IMR-90 (cell line): ENCODE results near the gene MINK1. TPM values are rescaled to one million over a fixed set of nuclear protein-coding genes. Genes with fewer than 3 reads are reported as not detected.
A peak's percentile ranks its signal among the peaks of the same experiment; 100 is the strongest.

ENCODE experiments used
- ATAC-seq: fragments of 200-7000 bp; cut with Tn5 transposase; 2 replicates; pipeline ENCODE4 v1.9.1; 2020; ENCODE audit warnings: low read depth, mild to moderate bottlenecking, moderate library complexity
- BruUV-seq: library from RNA; stranded (reverse); fragments of 400-500 nt; replicated peaks from 2 replicates; lab custom pipeline; 2021; lab: Mats Ljungman, UMichigan
- CTCF ChIA-PET: fragments of 300-600 bp; formaldehyde crosslinking; extraction: SDS; loops from one replicate; lab custom pipeline; 2021; ENCODE audit warnings: antibody characterized with exemption; lab: Yijun Ruan, JAX
- POLR2A ChIA-PET: fragments of 300-600 bp; sonication (Branson Sonifier 250); formaldehyde crosslinking; loops from one replicate; lab custom pipeline; 2022; ENCODE audit warnings: antibody characterized with exemption; ENCODE audit not compliant: unreplicated experiment; lab: Charles Lee
- DNase-seq: peaks from one replicate; pipeline ENCODE4 v3.0.0; 2013
- H2AFZ ChIP-seq: replicated peaks from 2 replicates; pipeline ENCODE3; 2013; ENCODE audit warnings: low read length, mild to moderate bottlenecking; ENCODE audit not compliant: poor library complexity
- H2AK5ac ChIP-seq: 2 replicates; pipeline ENCODE4 v1.6.1; 2013; ENCODE audit warnings: low read depth, low read length, inconsistent platforms
- H2AK9ac ChIP-seq: replicated peaks from 2 replicates; pipeline ENCODE3; 2013; ENCODE audit warnings: mild to moderate bottlenecking, low read depth, low read length, moderate library complexity; ENCODE audit not compliant: poor library complexity
- H2BK120ac ChIP-seq: 2 replicates; pipeline ENCODE4 v1.6.1; 2013; ENCODE audit warnings: low read depth, low read length, inconsistent platforms
- H2BK15ac ChIP-seq: 3 replicates; pipeline ENCODE4 v1.6.1; 2013; ENCODE audit warnings: low read depth, low read length, inconsistent platforms
- H2BK20ac ChIP-seq: 2 replicates; pipeline ENCODE4 v1.6.1; 2013; ENCODE audit warnings: low read depth, mild to moderate bottlenecking, inconsistent platforms, low read length, moderate library complexity
- H2BK5ac ChIP-seq: 2 replicates; pipeline ENCODE4 v1.6.1; 2013; ENCODE audit warnings: mild to moderate bottlenecking, low read depth, low read length, inconsistent platforms; ENCODE audit not compliant: poor library complexity, severe bottlenecking
- H3K14ac ChIP-seq: replicated peaks from 2 replicates; pipeline ENCODE4 v1.6.1; 2013; ENCODE audit warnings: low read depth, low read length, inconsistent platforms
- H3K18ac ChIP-seq: 2 replicates; pipeline ENCODE4 v1.6.1; 2013; ENCODE audit warnings: low read depth, low read length, control low read depth
- H3K23ac ChIP-seq: 2 replicates; pipeline ENCODE4 v1.6.1; 2013; ENCODE audit warnings: low read depth, low read length, inconsistent platforms
- H3K27ac ChIP-seq: 2 replicates; pipeline ENCODE4 v1.5.1; 2013; ENCODE audit warnings: mild to moderate bottlenecking, control low read depth, low read length; ENCODE audit not compliant: insufficient read depth
- H3K27me3 ChIP-seq: 2 replicates; pipeline ENCODE4 v1.6.1; 2013; ENCODE audit warnings: low read length; ENCODE audit not compliant: control insufficient read depth, insufficient read depth
- H3K36me3 ChIP-seq: 2 replicates; pipeline ENCODE4 v1.6.1; 2013; ENCODE audit warnings: low read length, mixed read lengths; ENCODE audit not compliant: control insufficient read depth, insufficient read depth
- H3K4ac ChIP-seq: 2 replicates; pipeline ENCODE4 v1.6.1; 2013; ENCODE audit warnings: low read depth, low read length, inconsistent platforms
- H3K4me1 ChIP-seq: 2 replicates; pipeline ENCODE4 v1.6.1; 2013; ENCODE audit warnings: low read length, mixed read lengths; ENCODE audit not compliant: control insufficient read depth, insufficient read depth
- H3K4me2 ChIP-seq: 2 replicates; pipeline ENCODE4 v1.6.1; 2013; ENCODE audit warnings: low read depth, mild to moderate bottlenecking, control low read depth, low read length, moderate library complexity
- H3K4me3 ChIP-seq: 2 replicates; pipeline ENCODE4 v1.5.1; 2013; ENCODE audit warnings: low read depth, mild to moderate bottlenecking, control low read depth, low read length, moderate library complexity; ENCODE audit not compliant: insufficient read depth
- H3K56ac ChIP-seq: 2 replicates; pipeline ENCODE4 v1.6.1; 2013; ENCODE audit warnings: low read length, inconsistent platforms; ENCODE audit not compliant: insufficient read depth; ENCODE audit errors: extremely low read depth
- H3K79me1 ChIP-seq, 2 experiments: 2 replicates each; pipeline ENCODE4 v1.6.1; 2013; ENCODE audit warnings: low read length in 2 of 2, inconsistent platforms in 1 of 2, low read depth in 1 of 2
- H3K9ac ChIP-seq: 2 replicates; pipeline ENCODE4 v1.6.1; 2013; ENCODE audit warnings: low read depth, low read length, control low read depth
- H3K9me1 ChIP-seq: 2 replicates; pipeline ENCODE4 v1.6.1; 2013; ENCODE audit warnings: low read length, inconsistent platforms; ENCODE audit not compliant: insufficient read depth
- H3K9me3 ChIP-seq: 2 replicates; pipeline ENCODE4 v1.6.1; 2013; ENCODE audit warnings: low read length; ENCODE audit not compliant: control insufficient read depth, insufficient read depth
- H4K20me1 ChIP-seq: 2 replicates; pipeline ENCODE4 v1.6.1; 2013; ENCODE audit warnings: low read length, inconsistent platforms; ENCODE audit not compliant: insufficient read depth
- H4K5ac ChIP-seq: 2 replicates; pipeline ENCODE4 v1.6.1; 2013; ENCODE audit warnings: mild to moderate bottlenecking, low read depth, low read length, control low read depth
- H4K8ac ChIP-seq, 2 experiments: 2 replicates each; pipeline ENCODE4 v1.6.1; 2013; ENCODE audit warnings: low read depth in 2 of 2, low read length in 2 of 2, control low read depth in 1 of 2, inconsistent platforms in 1 of 2
- H4K91ac ChIP-seq: 2 replicates; pipeline ENCODE4 v1.6.1; 2013; ENCODE audit warnings: low read depth, low read length, inconsistent platforms; ENCODE audit not compliant: insufficient read depth
- BHLHE40 ChIP-seq: fragments of 150-350 bp; IDR thresholded peaks from 2 replicates; pipeline ENCODE4 v1.6.1; 2016; ENCODE audit warnings: mild to moderate bottlenecking, low read depth, low read length
- CEBPB ChIP-seq: IDR thresholded peaks from 2 replicates; pipeline ENCODE4 v1.6.1; 2012; ENCODE audit warnings: low read depth, low read length, improper control_type of control experiment
- CHD1 ChIP-seq: IDR thresholded peaks from 2 replicates; pipeline ENCODE4 v1.6.1; 2012; ENCODE audit warnings: low read depth, low read length, improper control_type of control experiment
- CTCF ChIP-seq: conservative IDR thresholded peaks from 2 replicates; pipeline ENCODE4 v1.5.1; 2012; ENCODE audit warnings: mild to moderate bottlenecking, low read depth, low read length, improper control_type of control experiment
- ELK1 ChIP-seq: fragments of 150-350 bp; IDR thresholded peaks from 2 replicates; pipeline ENCODE4 v1.6.1; 2016; ENCODE audit warnings: low read depth, mild to moderate bottlenecking, low read length, moderate library complexity, borderline replicate concordance
- FOS ChIP-seq: fragments of 150-350 bp; IDR thresholded peaks from 2 replicates; pipeline ENCODE4 v1.6.1; 2016; ENCODE audit warnings: low read depth, low read length
- MAFK ChIP-seq: IDR thresholded peaks from 2 replicates; pipeline ENCODE4 v1.6.1; 2012; ENCODE audit warnings: low read depth, low read length, improper control_type of control experiment
- MAZ ChIP-seq: IDR thresholded peaks from 2 replicates; pipeline ENCODE4 v1.6.1; 2012; ENCODE audit warnings: low read depth, mild to moderate bottlenecking, low read length, improper control_type of control experiment, moderate library complexity, borderline replicate concordance
- MXI1 ChIP-seq: IDR thresholded peaks from 2 replicates; pipeline ENCODE4 v1.6.1; 2012; ENCODE audit warnings: low read depth, mild to moderate bottlenecking, low read length, moderate library complexity, borderline replicate concordance
- NFE2L2 ChIP-seq: fragments of 150-350 bp; IDR thresholded peaks from 2 replicates; pipeline ENCODE4 v1.6.1; 2016; ENCODE audit warnings: low read depth, mild to moderate bottlenecking, low read length
- POLR2A ChIP-seq: IDR thresholded peaks from 2 replicates; pipeline ENCODE4 v1.6.1; 2012; ENCODE audit warnings: mild to moderate bottlenecking, low read depth, low read length
- RAD21 ChIP-seq: IDR thresholded peaks from 2 replicates; pipeline ENCODE4 v1.6.1; 2012; ENCODE audit warnings: low read length, improper control_type of control experiment
- RCOR1 ChIP-seq: IDR thresholded peaks from 2 replicates; pipeline ENCODE4 v1.6.1; 2012; ENCODE audit warnings: mild to moderate bottlenecking, low read length, improper control_type of control experiment; ENCODE audit not compliant: insufficient replicate concordance
- RFX5 ChIP-seq: IDR thresholded peaks from 2 replicates; pipeline ENCODE4 v1.8.0; 2012; ENCODE audit warnings: low read depth, mild to moderate bottlenecking, low read length, moderate library complexity
- SMC3 ChIP-seq: fragments of 150-350 bp; IDR thresholded peaks from 2 replicates; pipeline ENCODE4 v1.6.1; 2016; ENCODE audit warnings: low read depth, mild to moderate bottlenecking, antibody characterized with exemption, low read length, moderate library complexity
- USF2 ChIP-seq: fragments of 150-350 bp; IDR thresholded peaks from 2 replicates; pipeline ENCODE4 v1.6.1; 2017; ENCODE audit warnings: mild to moderate bottlenecking, antibody characterized with exemption, low read length, low read depth
- dilution Hi-C: fragments of 300-500 bp; cut with HindIII; formaldehyde crosslinking; loops from one replicate; pipeline ENCODE4 v1.14.3; 2018; ENCODE audit warnings: low sequenced_read_pairs; ENCODE audit not compliant: unreplicated experiment
- in situ Hi-C: fragments of 300-500 bp; cut with MboI; formaldehyde crosslinking; loops from 3 replicates; pipeline ENCODE4 v1.14.3; 2019; ENCODE audit warnings: low sequenced_read_pairs, inconsistent platforms, mixed read lengths
- intact Hi-C: fragments of 100-400 bp; cut with micrococcal nuclease; formaldehyde crosslinking; loops from 2 replicates; pipeline ENCODE4 v1.10.0; 2022
- polyA plus RNA-seq, 3 experiments: library from polyadenylated mRNA; depleted of rRNA; stranded (reverse); fragments of >200 nt; gene quantifications; 2 replicates each; pipeline ENCODE4 v1.2.3, GENCODE V29; 2012; ENCODE audit warnings: low replicate concordance in 1 of 3
- total RNA-seq: library from RNA; depleted of rRNA; stranded (reverse); fragments of >200 nt; gene quantifications from 2 replicates; pipeline ENCODE4 v1.2.3, GENCODE V29; 2012

The MINK1 gene
- total and polyA plus RNA-seq, 2 of the 4 experiments (the other 2 are of a cell fraction) = 12.2 to 40.9 TPM

GRCh38 chr17:4852567-4853207 is 19.5 kb downstream of the MINK1 start:
- Histone ChIP-seq H2AK5ac (peak overlapping the region; percentile 86), H3K9ac (no peak overlapping the region), H2AK9ac (peak overlapping the region; percentile 31), H4K8ac (no peak overlapping the region), H2BK20ac (peak overlapping the region; percentile 72; the same call in 1 of the 2 replicates), H3K4me1 (peaks cover 19% of the 10 kb centered on the region), H3K4me2 (peak overlapping the region; percentile 29; the same call in 1 of the 2 replicates), H4K20me1 (peaks cover 50% of the 10 kb centered on the region), H3K4ac (peak overlapping the region; percentile 82), H3K18ac (no peak overlapping the region), H2BK120ac (no peak overlapping the region), H3K27me3 (no peaks in the 10 kb centered on the region), H3K4me3 (no peak overlapping the region), H3K56ac (no peak overlapping the region), H3K23ac (0 out of 2 replicates have a peak overlapping the region, but pooled peaks have one; percentile 23), H3K36me3 (no peaks in the 10 kb centered on the region; the same call in 1 of the 2 replicates), H2BK15ac (peak overlapping the region; percentile 26; the same call in 1 of the 3 replicates), H3K9me1 (peaks cover 25% of the 10 kb centered on the region), H3K9me3 (no peaks in the 10 kb centered on the region), H4K5ac (no peak overlapping the region), H2AFZ (no peak overlapping the region), H3K14ac (peak overlapping the region; percentile 55; the same call in 1 of the 2 replicates), H3K79me1 (peaks cover 36 to 77% of the 10 kb centered on the region in 2 experiments), H2BK5ac (no peak overlapping the region), H4K91ac (no peak overlapping the region), H3K27ac (peak overlapping the region; percentile 2; the same call in 1 of the 2 replicates)
- in situ Hi-C loops = no loop called here
- DNase-seq (peak; percentile 78), ATAC-seq (peak; percentile 68)
- no TSS peak for BruUV-seq
- dilution Hi-C loops = no loop called here
- intact Hi-C loops = no loop called here
- TF ChIP-seq CHD1 (no peak), CTCF (no peak), USF2 (no peak), MAFK (no peak), FOS (no peak), ELK1 (no peak), CEBPB (no peak), MXI1 (no peak), POLR2A (no peak), SMC3 (no peak), RAD21 (no peak), MAZ (no peak), RCOR1 (no peak), RFX5 (no peak), BHLHE40 (no peak), NFE2L2 (no peak)
- POLR2A ChIA-PET = no interaction called here
- CTCF ChIA-PET = interaction anchor here (0.6 kb wide), 1 partner anchor 14 kb away, joined by 3 read pairs; no protein-coding TSS in a partner anchor
